Measurements from ENCODE around the gene MYMX. TPM values are rescaled to one million over a fixed set of nuclear protein-coding genes. Genes with fewer than 3 reads are reported as not detected.

Gene MYMX
- total RNA-seq, 6 experiments from 2014 or later: not detected

DNA sequence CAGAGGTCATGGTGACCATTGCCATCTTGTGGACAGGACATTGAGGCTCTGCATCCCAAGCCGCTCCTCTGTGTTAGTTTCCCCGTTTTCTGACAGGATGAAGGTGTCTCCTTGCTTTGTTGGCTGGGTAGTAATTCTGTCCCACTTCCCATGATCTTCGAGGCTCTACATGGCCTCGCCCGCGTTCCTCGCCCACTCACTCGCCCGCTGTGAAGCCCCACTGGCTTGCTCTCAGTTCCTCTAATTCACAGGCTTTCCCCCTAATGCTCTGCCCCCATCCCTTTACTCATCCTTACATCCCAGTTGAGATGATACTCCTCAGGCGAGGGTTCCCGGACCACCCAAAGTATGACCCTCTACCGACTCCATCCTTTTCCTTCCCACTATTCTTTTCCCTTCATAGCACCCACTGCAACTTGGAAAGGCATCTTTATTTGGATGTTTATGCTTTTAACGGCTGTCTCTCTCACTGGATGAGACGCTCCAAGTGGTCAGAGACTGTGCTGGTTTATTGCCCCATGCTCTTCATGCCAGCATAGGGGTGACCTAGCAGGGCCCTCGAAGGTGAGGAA lies 41.1 kb downstream of the MYMX start:
- H3K36me3 ChIP-seq: peaks cover 7 to 35% (median 14%) of the 10 kb centered on the region in 4 donors
- H3K27me3 ChIP-seq: no peaks in the 10 kb centered on the region
- no peak for TF ChIP-seq POLR2A (IDR thresholded peaks at IDR 0.05)
- TF ChIP-seq, protein P1, sequence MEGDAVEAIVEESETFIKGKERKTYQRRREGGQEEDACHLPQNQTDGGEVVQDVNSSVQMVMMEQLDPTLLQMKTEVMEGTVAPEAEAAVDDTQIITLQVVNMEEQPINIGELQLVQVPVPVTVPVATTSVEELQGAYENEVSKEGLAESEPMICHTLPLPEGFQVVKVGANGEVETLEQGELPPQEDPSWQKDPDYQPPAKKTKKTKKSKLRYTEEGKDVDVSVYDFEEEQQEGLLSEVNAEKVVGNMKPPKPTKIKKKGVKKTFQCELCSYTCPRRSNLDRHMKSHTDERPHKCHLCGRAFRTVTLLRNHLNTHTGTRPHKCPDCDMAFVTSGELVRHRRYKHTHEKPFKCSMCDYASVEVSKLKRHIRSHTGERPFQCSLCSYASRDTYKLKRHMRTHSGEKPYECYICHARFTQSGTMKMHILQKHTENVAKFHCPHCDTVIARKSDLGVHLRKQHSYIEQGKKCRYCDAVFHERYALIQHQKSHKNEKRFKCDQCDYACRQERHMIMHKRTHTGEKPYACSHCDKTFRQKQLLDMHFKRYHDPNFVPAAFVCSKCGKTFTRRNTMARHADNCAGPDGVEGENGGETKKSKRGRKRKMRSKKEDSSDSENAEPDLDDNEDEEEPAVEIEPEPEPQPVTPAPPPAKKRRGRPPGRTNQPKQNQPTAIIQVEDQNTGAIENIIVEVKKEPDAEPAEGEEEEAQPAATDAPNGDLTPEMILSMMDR (IDR thresholded peaks at IDR 0.05): peak in 1 of 4 donors; percentile 4
- WGBS (ENCODE audit: insufficient coverage, low coverage, low lambda C conversion rate, missing lambda C conversion rate): 23% methylated on average over 10 of the region's 15 CpGs
- peak overlapping the region; percentile 91 to 94 (median 94) for H3K4me3 ChIP-seq
- H3K27ac ChIP-seq: peak overlapping the region; percentile 84 to 89 (median 88)
- no peaks in the 10 kb centered on the region for H3K9me3 ChIP-seq
- ATAC-seq: no peak
- DNase-seq: no peak
- peaks cover 0 to 8% (median 0%) of the 10 kb centered on the region in 4 donors for H3K4me1 ChIP-seq
- intact Hi-C loops (cut with DNase I): no loop called here

DNA sequence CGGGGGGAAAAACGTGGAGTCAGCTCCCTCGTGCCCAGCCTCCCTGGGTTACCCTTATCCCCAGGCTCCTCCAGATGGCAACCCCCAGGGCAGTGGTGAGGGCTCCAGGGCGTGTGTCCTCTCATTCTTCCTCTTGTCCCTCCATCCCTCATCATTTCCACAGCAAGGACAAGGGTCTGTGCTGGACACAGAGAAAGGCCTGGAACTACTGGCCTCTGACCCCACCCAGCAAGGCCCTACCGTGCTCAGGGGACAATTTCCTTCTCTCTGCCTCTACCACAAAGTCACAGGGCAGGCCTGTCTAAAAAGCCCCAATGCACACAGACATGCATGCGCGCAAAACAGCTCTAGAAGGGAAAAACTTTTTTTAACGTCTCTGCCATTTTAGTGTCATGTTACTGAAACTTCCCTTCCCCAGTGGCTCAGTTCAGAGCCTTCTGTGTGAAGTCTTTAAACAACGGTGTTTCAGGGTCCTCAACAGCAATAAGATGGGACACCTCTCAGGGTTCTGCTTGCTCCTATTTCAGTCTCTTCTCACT lies 41.7 kb downstream of the MYMX start:
- Histone ChIP-seq H3K36me3 (peaks cover 7 to 30% (median 10%) of the 10 kb centered on the region in 4 donors), H3K27ac (no peak overlapping the region)

DNA sequence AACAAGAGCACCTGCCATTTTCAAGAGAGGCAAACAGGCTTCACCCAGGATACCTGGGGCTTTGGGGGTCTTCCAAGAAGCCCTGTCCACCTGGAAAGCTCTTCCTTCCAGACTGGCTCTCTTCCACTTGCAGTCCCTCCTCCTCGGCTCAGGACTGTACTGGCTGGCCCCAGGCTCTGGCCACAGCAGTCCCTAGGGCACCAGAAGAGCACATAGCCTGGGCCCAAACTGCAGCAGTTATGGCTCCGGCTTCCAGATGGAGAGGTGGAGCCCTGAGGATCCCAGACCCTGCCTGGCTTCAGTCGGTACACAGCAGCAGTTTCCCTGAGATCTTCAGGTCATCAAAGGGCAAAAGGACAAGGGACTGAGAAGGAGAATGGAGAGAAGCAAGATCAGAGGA lies 42.2 kb downstream of the MYMX start:
- Histone ChIP-seq H3K27ac (no peak overlapping the region), H3K27me3 (no peaks in the 10 kb centered on the region), H3K4me3 (no peak overlapping the region), H3K4me1 (peaks cover 0 to 16% (median 3%) of the 10 kb centered on the region in 4 donors), H3K36me3 (peaks cover 3 to 24% (median 6%) of the 10 kb centered on the region in 4 donors), H3K9me3 (no peaks in the 10 kb centered on the region)
- no peak for ATAC-seq
- 100% methylated on average over 2 of the region's 3 CpGs for WGBS (ENCODE audit: insufficient coverage, low coverage, low lambda C conversion rate, missing lambda C conversion rate)
- peak in 1 of 3 donors; percentile 45 for DNase-seq
- intact Hi-C loops (cut with DNase I): no loop called here
- TF ChIP-seq, protein P1 (IDR thresholded peaks at IDR 0.05): no peak
- no peak for TF ChIP-seq POLR2A (IDR thresholded peaks at IDR 0.05)

More for the DNA sequence above, 41.7 kb downstream of the MYMX start:
- peaks cover 0 to 10% (median under 1%) of the 10 kb centered on the region in 4 donors for H3K4me1 ChIP-seq
- H3K9me3 ChIP-seq: no peaks in the 10 kb centered on the region
- no peak for ATAC-seq
- intact Hi-C loops (cut with DNase I): no loop called here
- DNase-seq: peak in 2 of 3 donors; percentile 19 to 49
- H3K4me3 ChIP-seq: no peak overlapping the region
- no peak for TF ChIP-seq POLR2A (IDR thresholded peaks at IDR 0.05)
- TF ChIP-seq, protein P1 (IDR thresholded peaks at IDR 0.05): no peak
- 88% methylated on average over 5 of the region's 9 CpGs for WGBS (ENCODE audit: insufficient coverage, low coverage, low lambda C conversion rate, missing lambda C conversion rate)
- H3K27me3 ChIP-seq: no peaks in the 10 kb centered on the region

- TF ChIP-seq POLR2A (IDR thresholded peaks at IDR 0.05): no peak
- WGBS (ENCODE audit: insufficient coverage, low coverage, low lambda C conversion rate, missing lambda C conversion rate): 90% methylated on average over 6 of the region's 8 CpGs
- peak in 2 of 3 donors; percentile 23 to 53 for DNase-seq
- intact Hi-C loops (cut with DNase I): no loop called here
- H3K36me3 ChIP-seq: peaks cover 0 to 13% (median 0%) of the 10 kb centered on the region in 4 donors
- ATAC-seq: no peak
- no peak overlapping the region for H3K4me3 ChIP-seq
- H3K9me3 ChIP-seq: no peaks in the 10 kb centered on the region
- no peak overlapping the region for H3K27ac ChIP-seq
- peaks cover 0 to 25% (median 7%) of the 10 kb centered on the region in 4 donors for H3K4me1 ChIP-seq
- no peaks in the 10 kb centered on the region for H3K27me3 ChIP-seq
Observed at GRCh38 chr6:44260011-44260410, 43.3 kb downstream of the MYMX start.

Measured in right lobe of liver (tissue), 6 donors.